ENCODE results near the gene ALK. TPM values are rescaled to one million over a fixed set of nuclear protein-coding genes. Genes with fewer than 3 reads are reported as not detected.

ALK gene
- total RNA-seq, 6 donors from 2014 or later, result 0.17 to 2.1 (median 0.35) TPM

DNA sequence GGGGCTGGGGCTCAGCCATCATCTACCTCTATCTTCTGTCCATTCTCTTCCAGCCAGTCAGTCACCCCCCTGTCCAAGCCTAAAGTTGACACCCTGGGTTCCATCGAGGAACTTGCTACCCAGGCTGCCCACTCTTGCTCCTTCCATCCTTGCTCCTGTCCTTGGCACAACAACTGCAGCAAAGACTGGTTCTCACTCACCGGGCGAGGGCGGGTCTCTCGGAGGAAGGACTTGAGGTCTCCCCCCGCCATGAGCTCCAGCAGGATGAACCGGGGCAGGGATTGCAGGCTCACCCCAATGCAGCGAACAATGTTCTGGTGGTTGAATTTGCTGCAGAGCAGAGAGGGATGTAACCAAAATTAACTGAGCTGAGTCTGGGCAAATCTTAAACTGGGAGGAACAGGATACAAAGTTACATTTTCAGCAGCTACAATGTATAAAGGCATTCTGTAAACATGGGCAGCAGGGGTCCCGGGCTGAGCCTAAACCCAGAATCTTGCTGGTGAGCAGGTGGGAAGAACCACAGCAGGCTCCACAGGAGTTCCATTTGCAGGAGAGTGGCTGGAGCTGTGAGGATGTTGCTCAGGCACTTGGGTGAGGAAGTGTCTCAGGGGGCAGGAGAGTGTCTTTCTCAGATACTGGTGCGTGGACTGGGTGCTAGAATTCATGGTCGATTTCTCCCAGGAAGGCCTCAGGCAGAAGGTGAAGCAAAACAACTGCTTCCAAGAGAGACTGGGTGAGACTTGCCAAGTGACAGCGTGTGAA is 700.7 kb downstream of the ALK start:
- Histone ChIP-seq H3K27ac (no peak overlapping the region), H3K27me3 (no peaks in the 10 kb centered on the region), H3K36me3 (no peaks in the 10 kb centered on the region), H3K4me1 (no peaks in the 10 kb centered on the region), H3K4me3 (no peak overlapping the region), H3K9me3 (no peaks in the 10 kb centered on the region)
- TF ChIP-seq EP300 (IDR thresholded peaks at IDR 0.05), result no peak
- no peak for TF ChIP-seq POLR2A (IDR thresholded peaks at IDR 0.05)
- TF ChIP-seq, protein P1, sequence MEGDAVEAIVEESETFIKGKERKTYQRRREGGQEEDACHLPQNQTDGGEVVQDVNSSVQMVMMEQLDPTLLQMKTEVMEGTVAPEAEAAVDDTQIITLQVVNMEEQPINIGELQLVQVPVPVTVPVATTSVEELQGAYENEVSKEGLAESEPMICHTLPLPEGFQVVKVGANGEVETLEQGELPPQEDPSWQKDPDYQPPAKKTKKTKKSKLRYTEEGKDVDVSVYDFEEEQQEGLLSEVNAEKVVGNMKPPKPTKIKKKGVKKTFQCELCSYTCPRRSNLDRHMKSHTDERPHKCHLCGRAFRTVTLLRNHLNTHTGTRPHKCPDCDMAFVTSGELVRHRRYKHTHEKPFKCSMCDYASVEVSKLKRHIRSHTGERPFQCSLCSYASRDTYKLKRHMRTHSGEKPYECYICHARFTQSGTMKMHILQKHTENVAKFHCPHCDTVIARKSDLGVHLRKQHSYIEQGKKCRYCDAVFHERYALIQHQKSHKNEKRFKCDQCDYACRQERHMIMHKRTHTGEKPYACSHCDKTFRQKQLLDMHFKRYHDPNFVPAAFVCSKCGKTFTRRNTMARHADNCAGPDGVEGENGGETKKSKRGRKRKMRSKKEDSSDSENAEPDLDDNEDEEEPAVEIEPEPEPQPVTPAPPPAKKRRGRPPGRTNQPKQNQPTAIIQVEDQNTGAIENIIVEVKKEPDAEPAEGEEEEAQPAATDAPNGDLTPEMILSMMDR (IDR thresholded peaks at IDR 0.05), result no peak
- no peak for TF ChIP-seq POLR2AphosphoS5 (IDR thresholded peaks at IDR 0.05)
- peak in 1 of 2 donors; percentile 13 for DNase-seq
- no peak for ATAC-seq (ENCODE audit: low FRiP score in 2 of 2)
- WGBS, 2 donors, result 80 to 83% methylated on average over 12 of the region's 12 CpGs

DNA sequence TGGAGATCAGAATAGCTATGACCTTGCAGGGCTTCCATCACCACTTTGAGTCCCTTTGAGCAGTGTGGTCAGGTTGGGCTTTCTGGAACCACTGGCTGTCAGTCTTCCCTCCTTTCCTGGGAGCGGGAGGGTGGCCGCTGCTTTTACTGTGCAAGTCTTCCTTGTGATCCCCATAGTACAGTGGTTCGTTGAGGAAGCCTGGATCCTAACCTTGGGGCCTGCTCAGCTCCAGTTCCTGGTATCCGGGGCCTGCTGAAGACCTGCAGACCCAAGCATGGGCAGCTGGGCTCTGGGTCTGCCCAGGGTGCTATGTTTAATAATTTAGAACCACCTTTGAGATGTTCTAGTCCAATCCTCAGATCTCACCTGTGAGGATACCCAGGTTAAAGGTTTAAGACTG is 702.0 kb downstream of the ALK start:
- H3K27ac ChIP-seq, result no peak overlapping the region
- H3K4me3 ChIP-seq, result no peak overlapping the region
- H3K27me3 ChIP-seq, result no peaks in the 10 kb centered on the region
- H3K4me1 ChIP-seq, result no peaks in the 10 kb centered on the region
- ATAC-seq (ENCODE audit: low FRiP score in 2 of 2) (no peak), DNase-seq (peak in 1 of 2 donors; percentile 1)
- no peak for TF ChIP-seq POLR2AphosphoS5 (IDR thresholded peaks at IDR 0.05)
- TF ChIP-seq, protein P1 (IDR thresholded peaks at IDR 0.05), result no peak
- no peak for TF ChIP-seq EP300 (IDR thresholded peaks at IDR 0.05)
- no peak for TF ChIP-seq POLR2A (IDR thresholded peaks at IDR 0.05)
- no peaks in the 10 kb centered on the region for H3K36me3 ChIP-seq
- H3K9me3 ChIP-seq, result no peaks in the 10 kb centered on the region
- 89 to 92% methylated on average over 4 of the region's 4 CpGs for WGBS, 2 donors

DNA sequence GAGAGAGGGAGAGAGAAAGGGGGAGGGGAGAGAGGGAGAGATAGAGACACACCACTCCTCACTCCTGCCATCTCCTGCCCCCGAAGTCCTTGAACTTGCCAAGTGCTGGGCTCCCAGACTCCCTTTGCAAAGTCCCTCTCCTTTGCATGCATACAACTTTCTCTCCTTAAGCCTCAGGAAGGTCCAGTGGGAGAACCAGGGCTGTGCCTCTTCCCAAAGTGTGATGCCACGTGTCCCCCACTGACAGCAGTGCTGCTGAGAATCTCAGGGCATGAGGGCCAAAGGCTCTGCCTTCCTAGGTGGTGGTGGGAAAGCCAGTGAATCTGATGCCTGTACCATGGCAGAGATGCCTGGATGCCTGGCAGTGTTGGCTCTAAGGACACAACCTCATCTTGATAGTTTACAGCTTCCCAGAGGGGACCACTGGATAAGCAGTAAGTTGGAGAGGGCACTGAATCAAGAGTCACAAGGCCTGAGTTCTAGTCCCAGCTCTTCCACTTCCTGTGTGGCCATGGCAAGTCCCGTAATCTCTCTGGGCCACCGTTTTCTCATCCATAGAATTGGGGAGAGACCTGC is 702.7 kb downstream of the ALK start:
- TF ChIP-seq, protein P1 (IDR thresholded peaks at IDR 0.05), result no peak
- no peak for TF ChIP-seq EP300 (IDR thresholded peaks at IDR 0.05)
- no peak for TF ChIP-seq POLR2AphosphoS5 (IDR thresholded peaks at IDR 0.05)
- TF ChIP-seq POLR2A (IDR thresholded peaks at IDR 0.05), result no peak
- no peak overlapping the region for H3K27ac ChIP-seq
- no peaks in the 10 kb centered on the region for H3K9me3 ChIP-seq
- no peaks in the 10 kb centered on the region for H3K36me3 ChIP-seq
- DNase-seq (peak in 1 of 2 donors; percentile 8), ATAC-seq (ENCODE audit: low FRiP score in 2 of 2) (no peak)
- H3K4me1 ChIP-seq, result no peaks in the 10 kb centered on the region
- WGBS, 2 donors, result 67 to 89% methylated on average over 4 of the region's 4 CpGs
- H3K27me3 ChIP-seq, result no peaks in the 10 kb centered on the region
- H3K4me3 ChIP-seq, result no peak overlapping the region

DNA sequence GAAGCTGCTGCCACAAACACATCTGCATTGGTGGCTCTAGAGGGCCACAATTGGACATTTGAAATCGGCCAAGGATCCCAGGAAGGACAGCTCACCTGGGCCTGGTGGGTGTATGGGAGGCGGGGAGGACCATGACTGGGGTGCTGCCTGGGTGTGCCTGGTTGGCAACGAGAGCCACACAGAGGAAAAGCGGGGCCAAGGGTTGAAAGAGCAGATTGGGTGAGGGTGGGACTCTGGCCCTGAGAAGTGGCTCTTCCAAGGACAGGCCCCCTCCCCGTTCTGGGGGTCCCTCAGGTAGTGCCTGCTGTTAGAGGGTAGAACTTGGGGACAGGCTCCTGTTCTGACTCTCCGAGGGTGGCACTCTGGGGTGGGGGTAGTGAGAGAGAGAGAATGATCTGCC is 703.3 kb downstream of the ALK start:
- TF ChIP-seq, protein P1 (IDR thresholded peaks at IDR 0.05), result no peak
- no peak for TF ChIP-seq POLR2A (IDR thresholded peaks at IDR 0.05)
- TF ChIP-seq POLR2AphosphoS5 (IDR thresholded peaks at IDR 0.05), result no peak
- TF ChIP-seq EP300 (IDR thresholded peaks at IDR 0.05), result no peak
- Histone ChIP-seq H3K36me3 (no peaks in the 10 kb centered on the region), H3K4me3 (no peak overlapping the region), H3K4me1 (no peaks in the 10 kb centered on the region), H3K9me3 (no peaks in the 10 kb centered on the region), H3K27ac (no peak overlapping the region), H3K27me3 (no peaks in the 10 kb centered on the region)
- peak in 1 of 2 donors; percentile 12 for DNase-seq
- no peak for ATAC-seq (ENCODE audit: low FRiP score in 2 of 2)
- 80 to 82% methylated on average over 6 of the region's 6 CpGs for WGBS, 2 donors

DNA sequence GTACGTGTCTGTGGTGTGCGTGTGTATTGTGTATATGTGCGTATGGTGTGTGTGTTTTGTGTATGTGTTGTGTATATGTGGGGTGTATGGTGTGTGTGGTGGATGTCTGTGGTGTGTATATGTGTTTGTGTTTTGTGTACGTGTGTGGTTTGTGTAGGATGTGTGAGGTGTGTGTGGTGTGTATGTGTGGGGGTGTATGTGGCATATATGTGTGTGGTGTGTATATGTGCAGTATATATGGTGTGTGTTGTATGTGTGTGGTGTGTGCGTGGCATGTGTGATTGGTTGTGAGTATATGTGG is 704.8 kb downstream of the ALK start:
- 93 to 96% methylated on average over 5 of the region's 5 CpGs for WGBS, 2 donors
- Histone ChIP-seq H3K4me1 (no peaks in the 10 kb centered on the region), H3K27me3 (no peaks in the 10 kb centered on the region), H3K4me3 (no peak overlapping the region), H3K36me3 (no peaks in the 10 kb centered on the region), H3K9me3 (no peaks in the 10 kb centered on the region), H3K27ac (no peak overlapping the region)
- ATAC-seq (ENCODE audit: low FRiP score in 2 of 2) (no peak), DNase-seq (peak in 1 of 2 donors; percentile 1)
- TF ChIP-seq EP300 (IDR thresholded peaks at IDR 0.05) (no peak), POLR2AphosphoS5 (IDR thresholded peaks at IDR 0.05) (no peak), POLR2A (IDR thresholded peaks at IDR 0.05) (no peak)
- TF ChIP-seq, protein P1 (IDR thresholded peaks at IDR 0.05), result no peak
